Measurements from ENCODE around the gene CARD18.

CARD18 gene

DNA sequence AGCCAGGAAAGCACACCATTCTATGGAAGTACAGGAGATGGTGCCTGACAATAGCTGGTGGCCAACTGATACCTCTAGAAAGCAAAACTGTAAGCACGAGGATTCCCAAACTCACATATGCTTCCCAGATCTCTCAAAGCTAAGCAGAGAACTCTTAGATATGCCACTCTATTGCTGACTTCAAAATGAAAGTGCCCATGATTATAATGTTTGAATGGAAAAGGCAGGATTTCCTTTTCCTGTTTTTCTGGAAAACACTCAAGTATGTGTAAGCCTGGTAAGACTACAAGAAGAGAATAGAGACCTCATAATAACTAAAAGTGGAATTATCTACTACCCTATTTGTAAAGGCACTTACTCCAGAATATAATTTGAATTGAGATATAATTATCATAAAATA lies 2.6 kb upstream of the CARD18 start:
- H3K36me3 ChIP-seq (ENCODE audit: insufficient read depth, low read length), result no peaks in the 10 kb centered on the region
- no peaks in the 10 kb centered on the region for H3K79me2 ChIP-seq (ENCODE audit: insufficient read depth, low read length)
- H2AFZ ChIP-seq (ENCODE audit: low read length), result no peak overlapping the region
- H3K9ac ChIP-seq (ENCODE audit: low read depth, low read length, poor library complexity, severe bottlenecking), result no peak overlapping the region
- no peaks in the 10 kb centered on the region for H3F3A ChIP-seq (ENCODE audit: low read depth)
- no peaks in the 10 kb centered on the region for H3K9me3 ChIP-seq (ENCODE audit: insufficient read depth, low read depth, low read length)
- no peaks in the 10 kb centered on the region for H3K27me3 ChIP-seq (ENCODE audit: insufficient read depth, low read length, poor library complexity, severe bottlenecking)
- H4K20me1 ChIP-seq (ENCODE audit: insufficient read depth, low read length, poor library complexity, severe bottlenecking), result no peaks in the 10 kb centered on the region
- no peak overlapping the region for H3K4me3 ChIP-seq (ENCODE audit: low read length, poor library complexity, severe bottlenecking)
- no peaks in the 10 kb centered on the region for H3K4me1 ChIP-seq (ENCODE audit: insufficient read depth, low read length, poor library complexity, severe bottlenecking)
- no peak for TF ChIP-seq EZH2phosphoT487 (IDR thresholded peaks at IDR 0.05; ENCODE audit: borderline replicate concordance)
- TF ChIP-seq, protein P1, sequence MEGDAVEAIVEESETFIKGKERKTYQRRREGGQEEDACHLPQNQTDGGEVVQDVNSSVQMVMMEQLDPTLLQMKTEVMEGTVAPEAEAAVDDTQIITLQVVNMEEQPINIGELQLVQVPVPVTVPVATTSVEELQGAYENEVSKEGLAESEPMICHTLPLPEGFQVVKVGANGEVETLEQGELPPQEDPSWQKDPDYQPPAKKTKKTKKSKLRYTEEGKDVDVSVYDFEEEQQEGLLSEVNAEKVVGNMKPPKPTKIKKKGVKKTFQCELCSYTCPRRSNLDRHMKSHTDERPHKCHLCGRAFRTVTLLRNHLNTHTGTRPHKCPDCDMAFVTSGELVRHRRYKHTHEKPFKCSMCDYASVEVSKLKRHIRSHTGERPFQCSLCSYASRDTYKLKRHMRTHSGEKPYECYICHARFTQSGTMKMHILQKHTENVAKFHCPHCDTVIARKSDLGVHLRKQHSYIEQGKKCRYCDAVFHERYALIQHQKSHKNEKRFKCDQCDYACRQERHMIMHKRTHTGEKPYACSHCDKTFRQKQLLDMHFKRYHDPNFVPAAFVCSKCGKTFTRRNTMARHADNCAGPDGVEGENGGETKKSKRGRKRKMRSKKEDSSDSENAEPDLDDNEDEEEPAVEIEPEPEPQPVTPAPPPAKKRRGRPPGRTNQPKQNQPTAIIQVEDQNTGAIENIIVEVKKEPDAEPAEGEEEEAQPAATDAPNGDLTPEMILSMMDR (conservative IDR thresholded peaks at IDR 0.05; ENCODE audit: low read length), result no peak
- H3K9me2 ChIP-seq (replicated peaks; ENCODE audit: low read depth, low read length), result no peaks in the 10 kb centered on the region
- no peak overlapping the region for H3K4me2 ChIP-seq (ENCODE audit: low read depth, low read length, poor library complexity, severe bottlenecking)

DNA sequence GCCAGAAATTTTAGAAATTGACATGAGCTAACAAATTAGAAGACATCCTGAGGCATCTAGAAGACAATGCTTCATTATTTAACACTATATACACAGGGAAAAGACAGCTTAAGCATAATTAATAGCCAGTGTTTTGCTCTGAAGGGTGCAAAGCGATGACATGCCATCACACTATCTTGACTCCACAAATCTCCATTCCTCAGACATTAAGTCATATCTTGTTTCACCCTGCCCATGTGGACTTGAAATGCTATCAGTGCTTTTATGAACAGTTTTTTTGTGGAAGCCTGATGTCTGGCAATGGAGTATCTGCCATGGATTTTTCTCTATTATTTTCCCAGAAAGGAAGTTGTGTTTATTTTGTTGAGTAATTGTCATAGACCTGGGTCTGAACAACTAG lies 2.3 kb downstream of the CARD18 start:
- Histone ChIP-seq H3K4me1 (ENCODE audit: insufficient read depth, low read length, poor library complexity, severe bottlenecking) (no peaks in the 10 kb centered on the region), H3K27me3 (ENCODE audit: insufficient read depth, low read length, poor library complexity, severe bottlenecking) (no peaks in the 10 kb centered on the region), H3K4me2 (ENCODE audit: low read depth, low read length, poor library complexity, severe bottlenecking) (no peak overlapping the region), H3K4me3 (ENCODE audit: low read length, poor library complexity, severe bottlenecking) (no peak overlapping the region), H3K9ac (ENCODE audit: low read depth, low read length, poor library complexity, severe bottlenecking) (no peak overlapping the region), H3K36me3 (ENCODE audit: insufficient read depth, low read length) (no peaks in the 10 kb centered on the region), H3K79me2 (ENCODE audit: insufficient read depth, low read length) (no peaks in the 10 kb centered on the region), H4K20me1 (ENCODE audit: insufficient read depth, low read length, poor library complexity, severe bottlenecking) (no peaks in the 10 kb centered on the region), H3K9me3 (ENCODE audit: insufficient read depth, low read depth, low read length) (no peaks in the 10 kb centered on the region), H3K9me2 (replicated peaks; ENCODE audit: low read depth, low read length) (no peaks in the 10 kb centered on the region), H2AFZ (ENCODE audit: low read length) (no peak overlapping the region), H3F3A (ENCODE audit: low read depth) (no peaks in the 10 kb centered on the region)
- TF ChIP-seq EZH2phosphoT487 (IDR thresholded peaks at IDR 0.05; ENCODE audit: borderline replicate concordance), result no peak
- TF ChIP-seq, protein P1 (conservative IDR thresholded peaks at IDR 0.05; ENCODE audit: low read length), result no peak

DNA sequence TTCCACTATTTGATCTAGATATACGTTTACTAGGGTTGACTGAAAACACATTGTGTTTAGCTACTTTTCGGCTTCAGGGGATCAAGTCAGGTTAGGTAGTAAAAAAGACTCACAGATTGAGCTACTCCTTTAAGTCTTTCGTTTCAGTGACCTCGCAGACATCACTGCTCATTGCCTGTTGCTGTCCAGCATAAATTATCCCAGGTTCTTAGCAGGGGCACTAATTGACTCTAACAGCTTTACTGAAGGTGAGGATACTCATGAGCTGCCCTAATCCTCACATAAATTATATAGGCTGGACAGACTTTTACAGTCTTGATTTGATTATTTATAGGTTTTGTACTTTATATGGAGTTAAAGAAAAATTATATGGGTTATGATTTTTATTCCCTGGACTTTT lies 3.7 kb downstream of the CARD18 start:
- Histone ChIP-seq H3K36me3 (ENCODE audit: insufficient read depth, low read length) (no peaks in the 10 kb centered on the region), H3K27me3 (ENCODE audit: insufficient read depth, low read length, poor library complexity, severe bottlenecking) (no peaks in the 10 kb centered on the region), H3K4me3 (ENCODE audit: low read length, poor library complexity, severe bottlenecking) (no peak overlapping the region), H3K4me2 (ENCODE audit: low read depth, low read length, poor library complexity, severe bottlenecking) (no peak overlapping the region), H3K9me2 (replicated peaks; ENCODE audit: low read depth, low read length) (no peaks in the 10 kb centered on the region), H3K9me3 (ENCODE audit: insufficient read depth, low read depth, low read length) (no peaks in the 10 kb centered on the region), H3K79me2 (ENCODE audit: insufficient read depth, low read length) (no peaks in the 10 kb centered on the region), H4K20me1 (ENCODE audit: insufficient read depth, low read length, poor library complexity, severe bottlenecking) (no peaks in the 10 kb centered on the region), H3K9ac (ENCODE audit: low read depth, low read length, poor library complexity, severe bottlenecking) (no peak overlapping the region), H2AFZ (ENCODE audit: low read length) (no peak overlapping the region), H3F3A (ENCODE audit: low read depth) (no peaks in the 10 kb centered on the region), H3K4me1 (ENCODE audit: insufficient read depth, low read length, poor library complexity, severe bottlenecking) (no peaks in the 10 kb centered on the region)
- no peak for TF ChIP-seq EZH2phosphoT487 (IDR thresholded peaks at IDR 0.05; ENCODE audit: borderline replicate concordance)
- TF ChIP-seq, protein P1 (conservative IDR thresholded peaks at IDR 0.05; ENCODE audit: low read length), result no peak
